Lower leg skin (tissue), 3 donors: ENCODE results near the gene DIP2C.
"Not testable (repeated sequence)": the region's sequence is repeated elsewhere in the genome, so short reads cannot be mapped to it uniquely, and the experiment has no call there.

Experiments
- CTCF ChIP-seq, 3 donors: fragments of 450-650 bp; IDR thresholded peaks; one replicate each; pipeline ENCODE4 v1.5.1; 2016; ENCODE audit warnings: antibody characterized with exemption in 3 of 3, mild to moderate bottlenecking in 3 of 3, moderate library complexity in 2 of 3
- POLR2A ChIP-seq, 2 donors: fragments of 450-650 bp; IDR thresholded peaks; one replicate each; pipeline ENCODE4 v1.6.1; 2016 to 2017; ENCODE audit warnings: antibody characterized with exemption in 2 of 2, mild to moderate bottlenecking in 1 of 2, moderate library complexity in 1 of 2

- not testable (repeated sequence) for TF ChIP-seq POLR2A, CTCF (IDR thresholded peaks at IDR 0.05)
Measured at GRCh38 chr10:610642-611305, 78.7 kb downstream of the DIP2C start.
